ENCODE results near the gene NINJ1. TPM values are rescaled to one million over a fixed set of nuclear protein-coding genes. Genes with fewer than 3 reads are reported as not detected.

The NINJ1 gene
- total and polyA plus RNA-seq, 2 experiments from 2014 or later, result 34.6 to 51.7 TPM

- Histone ChIP-seq H3K4me1 (ENCODE audit: low read depth) (peaks cover 3% of the 10 kb centered on the region), H3K27ac (no peak overlapping the region), H3K9me3 (ENCODE audit: low read depth) (no peaks in the 10 kb centered on the region), H3K27me3 (no peaks in the 10 kb centered on the region), H3K36me3 (no peaks in the 10 kb centered on the region), H3K4me3 (no peak overlapping the region)
- no peak for DNase-seq (ENCODE audit: low read depth in 1 of 2, low spot score in 1 of 2)
- TF ChIP-seq CTCF (IDR thresholded peaks at IDR 0.05; ENCODE audit: low read depth, low read length), result no peak
Observed at GRCh38 chr9:93111371-93112115, 22.5 kb downstream of the NINJ1 start.

GRCh38 chr9:93111001-93111370 is 23.1 kb downstream of the NINJ1 start:
- H3K9me3 ChIP-seq (ENCODE audit: low read depth), result no peaks in the 10 kb centered on the region
- no peaks in the 10 kb centered on the region for H3K36me3 ChIP-seq
- H3K4me3 ChIP-seq, result no peak overlapping the region
- no peak for TF ChIP-seq CTCF (IDR thresholded peaks at IDR 0.05; ENCODE audit: low read depth, low read length)
- H3K4me1 ChIP-seq (ENCODE audit: low read depth), result peaks cover under 1% of the 10 kb centered on the region
- H3K27me3 ChIP-seq, result no peaks in the 10 kb centered on the region
- no peak for DNase-seq (ENCODE audit: low read depth in 1 of 2, low spot score in 1 of 2)
- H3K27ac ChIP-seq, result no peak overlapping the region

GRCh38 chr9:93110311-93110855 is 23.7 kb downstream of the NINJ1 start:
- TF ChIP-seq CTCF (IDR thresholded peaks at IDR 0.05; ENCODE audit: low read depth, low read length), result no peak
- H3K4me1 ChIP-seq (ENCODE audit: low read depth), result no peaks in the 10 kb centered on the region
- no peak overlapping the region for H3K4me3 ChIP-seq
- H3K36me3 ChIP-seq, result no peaks in the 10 kb centered on the region
- no peaks in the 10 kb centered on the region for H3K27me3 ChIP-seq
- H3K27ac ChIP-seq, result no peak overlapping the region
- H3K9me3 ChIP-seq (ENCODE audit: low read depth), result no peaks in the 10 kb centered on the region
- no peak for DNase-seq (ENCODE audit: low read depth in 1 of 2, low spot score in 1 of 2)

- Histone ChIP-seq H3K36me3 (no peaks in the 10 kb centered on the region), H3K4me3 (no peak overlapping the region), H3K4me1 (ENCODE audit: low read depth) (no peaks in the 10 kb centered on the region), H3K27me3 (no peaks in the 10 kb centered on the region), H3K27ac (no peak overlapping the region), H3K9me3 (ENCODE audit: low read depth) (no peaks in the 10 kb centered on the region)
- no peak for DNase-seq (ENCODE audit: low read depth in 1 of 2, low spot score in 1 of 2)
- no peak for TF ChIP-seq CTCF (IDR thresholded peaks at IDR 0.05; ENCODE audit: low read depth, low read length)
Observed at GRCh38 chr9:93108291-93109041, 25.6 kb downstream of the NINJ1 start.

- Histone ChIP-seq H3K27me3 (no peaks in the 10 kb centered on the region), H3K4me3 (no peak overlapping the region), H3K27ac (no peak overlapping the region), H3K4me1 (ENCODE audit: low read depth) (no peaks in the 10 kb centered on the region), H3K9me3 (ENCODE audit: low read depth) (no peaks in the 10 kb centered on the region), H3K36me3 (no peaks in the 10 kb centered on the region)
- DNase-seq (ENCODE audit: low read depth in 1 of 2, low spot score in 1 of 2), result no peak
- TF ChIP-seq CTCF (IDR thresholded peaks at IDR 0.05; ENCODE audit: low read depth, low read length), result no peak
Observed at GRCh38 chr9:93107825-93108161, 26.3 kb downstream of the NINJ1 start.
